Endothelial cell of umbilical vein (primary cell): ENCODE results near the gene NT5C1A.

Experiments used
- POLR2A ChIP-seq: IDR thresholded peaks from 2 replicates; pipeline ENCODE4 v1.6.1; 2012; ENCODE audit warnings: low read depth, mild to moderate bottlenecking, control low read depth, low read length
- POLR2AphosphoS5 ChIP-seq: IDR thresholded peaks from 2 replicates; pipeline ENCODE4 v1.6.1; 2012; ENCODE audit warnings: low read depth, mild to moderate bottlenecking, control low read depth, low read length, moderate library complexity; ENCODE audit not compliant: insufficient read depth
- TF ChIP-seq, protein P1 (sequence below), 2 donors: IDR thresholded peaks; 1 replicate in 1 of 2; 2 replicates in 1 of 2; pipeline ENCODE4 v1.5.1; 2011; ENCODE audit warnings: low read length in 2 of 2, mild to moderate bottlenecking in 2 of 2, moderate library complexity in 2 of 2, control low read depth in 1 of 2, inconsistent platforms in 1 of 2, low read depth in 1 of 2; ENCODE audit not compliant: insufficient read depth in 1 of 2; ENCODE audit errors: extremely low read depth in 1 of 2

DNA sequence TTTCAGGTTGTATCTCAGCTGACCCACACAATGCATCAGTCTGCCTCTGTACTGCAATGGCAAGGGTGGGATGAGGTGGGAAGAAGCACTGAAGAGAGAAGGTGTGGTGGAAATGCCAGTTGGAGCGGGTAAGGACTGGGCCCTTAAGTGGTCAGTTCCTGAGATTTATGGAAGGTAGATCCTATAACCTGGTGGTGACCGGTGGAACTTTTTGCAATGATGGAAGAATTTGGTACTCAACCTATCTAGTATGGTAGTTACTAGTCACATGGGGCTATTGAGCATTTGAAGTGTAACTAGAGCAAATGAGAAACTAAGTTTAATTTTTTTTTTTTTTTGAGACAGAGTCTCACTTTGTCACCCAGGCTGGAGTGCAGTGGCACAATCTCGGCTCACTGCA lies 27.5 kb upstream of the NT5C1A start:
- TF ChIP-seq, protein P1, sequence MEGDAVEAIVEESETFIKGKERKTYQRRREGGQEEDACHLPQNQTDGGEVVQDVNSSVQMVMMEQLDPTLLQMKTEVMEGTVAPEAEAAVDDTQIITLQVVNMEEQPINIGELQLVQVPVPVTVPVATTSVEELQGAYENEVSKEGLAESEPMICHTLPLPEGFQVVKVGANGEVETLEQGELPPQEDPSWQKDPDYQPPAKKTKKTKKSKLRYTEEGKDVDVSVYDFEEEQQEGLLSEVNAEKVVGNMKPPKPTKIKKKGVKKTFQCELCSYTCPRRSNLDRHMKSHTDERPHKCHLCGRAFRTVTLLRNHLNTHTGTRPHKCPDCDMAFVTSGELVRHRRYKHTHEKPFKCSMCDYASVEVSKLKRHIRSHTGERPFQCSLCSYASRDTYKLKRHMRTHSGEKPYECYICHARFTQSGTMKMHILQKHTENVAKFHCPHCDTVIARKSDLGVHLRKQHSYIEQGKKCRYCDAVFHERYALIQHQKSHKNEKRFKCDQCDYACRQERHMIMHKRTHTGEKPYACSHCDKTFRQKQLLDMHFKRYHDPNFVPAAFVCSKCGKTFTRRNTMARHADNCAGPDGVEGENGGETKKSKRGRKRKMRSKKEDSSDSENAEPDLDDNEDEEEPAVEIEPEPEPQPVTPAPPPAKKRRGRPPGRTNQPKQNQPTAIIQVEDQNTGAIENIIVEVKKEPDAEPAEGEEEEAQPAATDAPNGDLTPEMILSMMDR (IDR thresholded peaks at IDR 0.05; ENCODE audit: extremely low read depth in 1 of 2, insufficient read depth in 1 of 2, low read depth in 1 of 2, low read length in 2 of 2) = no peak
- TF ChIP-seq POLR2A = no peak
- no peak for TF ChIP-seq POLR2AphosphoS5
